ENCODE results near the gene S100A7A. TPM values are rescaled to one million over a fixed set of nuclear protein-coding genes. Genes with fewer than 3 reads are reported as not detected.
"Not testable (repeated sequence)": the region's sequence is repeated elsewhere in the genome, so short reads cannot be mapped to it uniquely, and the experiment has no call there.

The S100A7A gene
- total RNA-seq, 6 experiments from 2014 or later = not detected

DNA sequence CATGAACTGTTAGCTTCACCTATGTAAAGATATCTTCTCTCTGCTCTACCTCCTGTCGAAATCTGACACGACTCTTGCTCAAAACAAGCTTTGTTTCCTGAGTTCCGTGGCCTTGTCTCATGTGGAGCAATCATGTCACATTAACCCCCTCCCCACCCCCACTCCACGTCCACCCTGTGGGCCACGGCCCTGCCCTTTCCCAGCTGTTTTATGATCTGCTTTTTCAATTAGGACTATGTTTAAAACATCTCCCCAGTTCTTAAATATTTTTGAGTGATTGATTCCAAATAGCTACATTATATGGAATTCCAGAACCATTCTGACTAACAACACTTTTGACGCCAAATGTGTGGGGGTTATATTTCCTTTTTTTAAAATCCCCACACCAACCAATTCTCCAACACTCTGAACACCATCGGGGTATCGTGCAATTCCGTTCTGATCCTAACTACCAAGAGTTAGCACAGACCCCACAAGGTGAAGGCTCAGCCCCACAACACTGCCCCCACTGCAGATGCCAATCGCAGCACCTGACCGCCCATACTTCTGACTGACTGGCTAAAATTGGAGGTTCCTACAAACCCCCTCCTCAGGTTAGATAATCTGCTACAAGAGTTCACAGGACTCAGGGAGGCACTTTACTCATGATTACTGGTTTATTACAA, 12.8 kb upstream of the S100A7A start:
- Mint-ChIP-seq H3K36me3 (ENCODE audit: low read depth) (no peaks in the 10 kb centered on the region), H3K4me3 (no peak overlapping the region), H3K9me3 (no peaks in the 10 kb centered on the region), H3K27me3 (ENCODE audit: insufficient read depth) (peaks cover 43% of the 10 kb centered on the region), H3K27ac (no peak overlapping the region), H3K4me1 (ENCODE audit: low read depth) (no peaks in the 10 kb centered on the region)
- DNase-seq = no peak
- TF ChIP-seq, protein P1, sequence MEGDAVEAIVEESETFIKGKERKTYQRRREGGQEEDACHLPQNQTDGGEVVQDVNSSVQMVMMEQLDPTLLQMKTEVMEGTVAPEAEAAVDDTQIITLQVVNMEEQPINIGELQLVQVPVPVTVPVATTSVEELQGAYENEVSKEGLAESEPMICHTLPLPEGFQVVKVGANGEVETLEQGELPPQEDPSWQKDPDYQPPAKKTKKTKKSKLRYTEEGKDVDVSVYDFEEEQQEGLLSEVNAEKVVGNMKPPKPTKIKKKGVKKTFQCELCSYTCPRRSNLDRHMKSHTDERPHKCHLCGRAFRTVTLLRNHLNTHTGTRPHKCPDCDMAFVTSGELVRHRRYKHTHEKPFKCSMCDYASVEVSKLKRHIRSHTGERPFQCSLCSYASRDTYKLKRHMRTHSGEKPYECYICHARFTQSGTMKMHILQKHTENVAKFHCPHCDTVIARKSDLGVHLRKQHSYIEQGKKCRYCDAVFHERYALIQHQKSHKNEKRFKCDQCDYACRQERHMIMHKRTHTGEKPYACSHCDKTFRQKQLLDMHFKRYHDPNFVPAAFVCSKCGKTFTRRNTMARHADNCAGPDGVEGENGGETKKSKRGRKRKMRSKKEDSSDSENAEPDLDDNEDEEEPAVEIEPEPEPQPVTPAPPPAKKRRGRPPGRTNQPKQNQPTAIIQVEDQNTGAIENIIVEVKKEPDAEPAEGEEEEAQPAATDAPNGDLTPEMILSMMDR (IDR thresholded peaks at IDR 0.05) = no peak

DNA sequence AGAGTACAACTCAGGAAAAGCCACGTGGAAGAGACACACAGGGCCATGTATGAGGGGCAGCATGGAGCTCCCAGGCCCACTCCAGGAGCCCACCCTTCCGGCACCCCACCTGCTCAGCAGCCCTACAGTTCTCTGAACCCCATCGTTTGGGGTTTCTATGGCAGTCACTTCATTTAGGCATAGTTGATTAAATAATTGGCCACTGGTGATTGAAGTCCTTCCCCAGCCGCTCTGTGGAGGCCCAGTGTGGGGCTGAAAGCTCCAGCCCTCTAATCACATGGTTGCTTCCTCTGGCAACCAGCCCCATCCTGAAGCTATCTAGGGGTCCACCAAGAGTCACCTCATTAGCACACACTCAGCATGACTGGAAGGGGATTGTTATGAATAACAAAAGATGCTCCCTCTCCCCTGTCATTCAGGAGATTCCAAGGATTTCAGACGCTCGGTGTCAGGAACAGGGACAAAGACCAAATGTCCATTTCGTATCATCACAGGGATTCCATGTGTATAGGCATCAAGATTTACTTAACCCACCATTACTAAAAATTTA, 12.2 kb upstream of the S100A7A start:
- DNase-seq = no peak
- Mint-ChIP-seq H3K4me1 (ENCODE audit: low read depth) (no peaks in the 10 kb centered on the region), H3K9me3 (no peaks in the 10 kb centered on the region), H3K4me3 (no peak overlapping the region), H3K27me3 (ENCODE audit: insufficient read depth) (peaks cover 38% of the 10 kb centered on the region), H3K36me3 (ENCODE audit: low read depth) (no peaks in the 10 kb centered on the region), H3K27ac (no peak overlapping the region)
- TF ChIP-seq, protein P1 (IDR thresholded peaks at IDR 0.05) = no peak

DNA sequence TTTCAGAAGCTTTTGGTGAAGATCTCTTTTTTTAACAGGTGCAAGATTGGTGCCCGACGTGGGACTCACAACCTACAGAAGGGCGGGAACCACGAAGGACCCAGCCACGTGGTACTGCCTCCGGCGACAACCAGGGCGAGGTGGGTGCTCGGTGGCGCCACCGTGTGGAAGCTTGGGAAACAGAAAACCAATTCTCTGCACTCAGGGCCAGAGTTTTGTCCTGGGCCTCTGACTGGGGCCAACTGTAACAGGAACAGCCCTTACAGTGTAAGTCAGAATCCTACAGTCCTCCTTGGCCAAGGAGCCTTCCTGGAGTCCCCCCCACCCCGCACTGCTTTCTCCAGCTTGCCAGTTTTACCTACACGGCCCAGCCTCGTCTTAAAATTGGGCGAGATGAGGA, 11.6 kb upstream of the S100A7A start:
- TF ChIP-seq, protein P1 (IDR thresholded peaks at IDR 0.05) = peak; percentile 83
- Mint-ChIP-seq H3K27me3 (ENCODE audit: insufficient read depth) (peaks cover 37% of the 10 kb centered on the region), H3K9me3 (no peaks in the 10 kb centered on the region), H3K36me3 (ENCODE audit: low read depth) (no peaks in the 10 kb centered on the region), H3K4me3 (no peak overlapping the region), H3K27ac (no peak overlapping the region), H3K4me1 (ENCODE audit: low read depth) (no peaks in the 10 kb centered on the region)
- no peak for DNase-seq

DNA sequence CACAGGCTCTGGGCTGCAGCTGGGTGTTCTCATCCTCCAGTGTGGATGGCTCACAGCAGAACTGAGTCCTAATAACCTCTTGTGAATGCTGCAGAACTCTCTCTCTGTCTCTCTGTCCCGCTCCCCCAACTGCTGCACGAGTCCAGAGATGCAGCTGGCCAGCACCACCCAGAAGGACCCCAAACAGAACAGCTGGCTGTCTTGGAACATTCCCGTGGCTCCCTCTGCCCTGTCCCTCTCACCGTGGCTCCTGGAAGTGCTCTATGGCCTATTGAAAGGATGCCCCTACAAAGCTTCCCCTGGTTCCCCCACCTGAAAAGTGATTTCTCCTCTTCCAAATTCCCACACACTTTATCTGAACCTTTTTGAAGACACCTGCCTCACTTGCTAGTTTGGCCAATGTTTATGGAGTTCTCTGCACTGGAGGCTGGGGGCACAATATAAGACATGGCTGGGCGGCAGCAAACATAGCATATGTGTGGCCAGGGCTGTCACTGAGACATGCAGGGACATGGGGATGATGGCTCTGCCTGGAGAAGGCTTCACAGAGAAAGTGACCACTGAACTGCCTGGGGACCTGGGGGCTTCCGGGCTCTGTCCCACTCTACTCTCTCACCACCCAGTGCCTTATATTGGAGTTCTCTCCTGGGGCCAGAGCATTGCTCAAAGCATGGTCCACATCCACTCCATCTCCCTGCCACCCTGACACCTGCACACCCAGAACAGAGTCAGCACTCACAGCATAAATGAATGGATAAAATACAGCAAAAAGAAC, 10.3 kb upstream of the S100A7A start:
- H3K4me1 Mint-ChIP-seq (ENCODE audit: low read depth); H3K36me3 Mint-ChIP-seq (ENCODE audit: low read depth); DNase-seq; H3K9me3 Mint-ChIP-seq; H3K27ac Mint-ChIP-seq; H3K4me3 Mint-ChIP-seq: not testable (repeated sequence)
- peaks cover 32% of the 10 kb centered on the region for H3K27me3 Mint-ChIP-seq (ENCODE audit: insufficient read depth)

DNA sequence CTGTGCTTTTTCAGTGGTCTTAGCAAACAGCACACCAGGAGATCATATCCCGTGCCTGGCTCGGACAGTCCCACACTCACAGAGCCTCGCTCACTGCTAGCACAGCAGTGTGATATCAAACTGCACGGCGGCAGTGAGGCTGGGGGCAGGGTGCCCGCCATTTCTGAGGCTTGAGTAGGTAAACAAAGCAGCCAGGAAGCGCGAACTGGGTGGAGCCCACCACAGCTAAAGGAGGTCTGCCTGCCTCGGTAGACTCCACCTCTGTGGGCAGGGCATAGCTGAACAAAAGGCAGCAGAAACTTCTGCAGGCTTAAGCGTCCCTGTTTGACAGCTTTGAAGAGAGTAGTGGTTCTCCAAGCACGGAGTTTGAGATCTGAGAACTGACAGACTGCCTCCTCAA, 9.0 kb upstream of the S100A7A start:
- H3K9me3 Mint-ChIP-seq; DNase-seq; H3K36me3 Mint-ChIP-seq (ENCODE audit: low read depth); H3K4me1 Mint-ChIP-seq (ENCODE audit: low read depth); H3K27ac Mint-ChIP-seq; H3K4me3 Mint-ChIP-seq: not testable (repeated sequence)
- H3K27me3 Mint-ChIP-seq (ENCODE audit: insufficient read depth) = peaks cover 23% of the 10 kb centered on the region

DNA sequence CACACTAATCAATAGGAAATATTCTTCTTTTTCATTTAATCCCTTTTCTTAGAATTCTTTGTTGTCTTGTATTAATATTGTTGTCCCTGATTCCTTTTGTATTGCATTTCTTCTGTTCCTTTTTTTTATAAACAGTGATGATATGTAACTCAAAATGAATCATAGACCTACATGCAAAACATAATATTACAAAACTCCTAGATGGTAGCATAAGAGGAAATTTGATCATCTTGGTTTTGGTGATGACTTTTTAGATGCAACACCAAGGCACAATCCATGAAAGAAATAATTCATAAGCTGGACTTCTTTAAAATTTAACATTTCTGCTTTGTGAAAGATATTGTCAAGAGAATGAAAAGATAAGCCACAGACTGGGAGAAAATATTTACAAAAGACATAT, 2.4 kb upstream of the S100A7A start:
- H3K36me3 Mint-ChIP-seq (ENCODE audit: low read depth); H3K9me3 Mint-ChIP-seq; H3K4me3 Mint-ChIP-seq; DNase-seq; H3K27ac Mint-ChIP-seq; H3K4me1 Mint-ChIP-seq (ENCODE audit: low read depth): not testable (repeated sequence)
- peaks cover 13% of the 10 kb centered on the region for H3K27me3 Mint-ChIP-seq (ENCODE audit: insufficient read depth)
